Cardiac septum (tissue), 1 donor: ENCODE measurements around the gene ZNF821. TPM values are rescaled to one million over a fixed set of nuclear protein-coding genes. Genes with fewer than 3 reads are reported as not detected.

Source experiments
- DNase-seq: peaks from one replicate; pipeline ENCODE4 v3.0.0-alpha.2; 2020; ENCODE audit warnings: low spot score
- intact Hi-C: fragments of 100-400 bp; cut with DNase I; formaldehyde crosslinking; loops from one replicate; pipeline ENCODE4 v1.14.0; 2022
- total RNA-seq: library from RNA; stranded (reverse); fragmentation: NEBNext Ultra II Directional; extraction: Animal tissue kit (Norgen Biotek cat#: 25700); gene quantifications from one replicate; pipeline ENCODE4 v1.2.1, GENCODE V29; 2021
- donor health status: DM: no; HTN: no; CAD: no.

ZNF821 gene
- total RNA-seq, 1 donor from 2014 or later, result 7.2 TPM

- no peak for DNase-seq
- intact Hi-C loops, result no loop called here
Observed at GRCh38 chr16:71904239-71904638, 20.3 kb upstream of the ZNF821 start.

- DNase-seq, result no peak
- intact Hi-C loops, result no loop called here
Observed at GRCh38 chr16:71903608-71904007, 19.6 kb upstream of the ZNF821 start.

GRCh38 chr16:71902656-71903365 lies 18.8 kb upstream of the ZNF821 start:
- no peak for DNase-seq
- intact Hi-C loops, result no loop called here

- DNase-seq, result no peak
- intact Hi-C loops, result loop anchor here (10.0 kb wide), 1 partner anchor 196 kb away; the partner anchor contains the start of genes DHX38 and TXNL4B
Observed at GRCh38 chr16:71899171-71899570, 15.2 kb upstream of the ZNF821 start.

- no peak for DNase-seq
- intact Hi-C loops, result loop anchor here (10.0 kb wide), 1 partner anchor 198 kb away; the partner anchor contains the start of genes DHX38 and TXNL4B
Observed at GRCh38 chr16:71896764-71897368, 12.9 kb upstream of the ZNF821 start.

GRCh38 chr16:71895679-71896365 lies 11.8 kb upstream of the ZNF821 start:
- intact Hi-C loops, result loop anchor here (1.0 to 10.0 kb wide), 3 partner anchors 13 to 199 kb away; partner anchors contain the start of genes AP1G1, DHX38 and TXNL4B
- DNase-seq, result peak; percentile 76

- peak; percentile 99 for DNase-seq
- intact Hi-C loops, result loop anchor here (1.0 to 10.0 kb wide), 3 partner anchors 12 to 200 kb away; partner anchors contain the start of genes AP1G1, DHX38 and TXNL4B
Observed at GRCh38 chr16:71894921-71895678, 11.1 kb upstream of the ZNF821 start, which contains the start of gene IST1. TSS of gene IST1 (plus strand) at chr16:71895531. CDS start at chr16:71915641, 20,110 bp downstream.

GRCh38 chr16:71894229-71894920 lies 10.4 kb upstream of the ZNF821 start:
- intact Hi-C loops, result loop anchor here (2.0 to 10.0 kb wide), 2 partner anchors 86 to 200 kb away; partner anchors contain the start of genes AP1G1, DHX38 and TXNL4B
- peak; percentile 80 for DNase-seq

GRCh38 chr16:71893888-71894228 lies 9.9 kb upstream of the ZNF821 start:
- no peak for DNase-seq
- intact Hi-C loops, result loop anchor here (2.0 to 10.0 kb wide), 2 partner anchors 85 to 201 kb away; partner anchors contain the start of genes AP1G1, DHX38 and TXNL4B

- intact Hi-C loops, result no loop called here
- DNase-seq, result no peak
Observed at GRCh38 chr16:71889147-71889546, 5.2 kb upstream of the ZNF821 start.

- intact Hi-C loops, result no loop called here
- DNase-seq, result no peak
Observed at GRCh38 chr16:71885261-71885650, 1.3 kb upstream of the ZNF821 start.

- intact Hi-C loops, result loop anchor here (1.0 to 5.0 kb wide), 3 partner anchors 12 to 161 kb away; partner anchors contain the start of genes IST1 and PHLPP2
- no peak for DNase-seq
Observed at GRCh38 chr16:71883168-71883848, 674 bp downstream of the ZNF821 start.

- intact Hi-C loops, result loop anchor here (1.0 to 5.0 kb wide), 3 partner anchors 13 to 160 kb away; partner anchors contain the start of genes IST1 and PHLPP2
- no peak for DNase-seq
Observed at GRCh38 chr16:71882505-71883167, 1.3 kb downstream of the ZNF821 start.

GRCh38 chr16:71880176-71880575 lies 3.8 kb downstream of the ZNF821 start:
- no peak for DNase-seq
- intact Hi-C loops, result loop anchor here (5.0 kb wide), 2 partner anchors 82 to 158 kb away; partner anchors contain the start of gene PHLPP2

- no peak for DNase-seq
- intact Hi-C loops, result no loop called here
Observed at GRCh38 chr16:71878911-71879310, 5.1 kb downstream of the ZNF821 start.

- intact Hi-C loops, result no loop called here
- DNase-seq, result no peak
Observed at GRCh38 chr16:71873199-71873598, 10.8 kb downstream of the ZNF821 start.

- intact Hi-C loops, result no loop called here
Observed at GRCh38 chr16:71870818-71871217, 13.2 kb downstream of the ZNF821 start.

GRCh38 chr16:71869089-71869488 lies 14.9 kb downstream of the ZNF821 start:
- intact Hi-C loops, result no loop called here
- DNase-seq, result no peak

More at GRCh38 chr16:71870818-71871217, 13.2 kb downstream of the ZNF821 start:
- no peak for DNase-seq
